Subcutaneous adipose tissue (tissue), 4 donors: ENCODE measurements around the gene LIN28A. TPM values are rescaled to one million over a fixed set of nuclear protein-coding genes. Genes with fewer than 3 reads are reported as not detected.

Source experiments
- total RNA-seq, 4 donors: library from RNA; depleted of rRNA; stranded (reverse); fragments of >200 nt; gene quantifications; one replicate each; pipeline ENCODE4 v1.1.0, GENCODE V29; 2016
- TF ChIP-seq, protein P1 (sequence below): fragments of 450-650 bp; IDR thresholded peaks from one replicate; pipeline ENCODE4 v1.5.1; 2016; ENCODE audit warnings: low read depth, mild to moderate bottlenecking, control low read depth, antibody characterized with exemption, moderate library complexity

Gene LIN28A, protein sequence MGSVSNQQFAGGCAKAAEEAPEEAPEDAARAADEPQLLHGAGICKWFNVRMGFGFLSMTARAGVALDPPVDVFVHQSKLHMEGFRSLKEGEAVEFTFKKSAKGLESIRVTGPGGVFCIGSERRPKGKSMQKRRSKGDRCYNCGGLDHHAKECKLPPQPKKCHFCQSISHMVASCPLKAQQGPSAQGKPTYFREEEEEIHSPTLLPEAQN
- total RNA-seq: not detected

DNA sequence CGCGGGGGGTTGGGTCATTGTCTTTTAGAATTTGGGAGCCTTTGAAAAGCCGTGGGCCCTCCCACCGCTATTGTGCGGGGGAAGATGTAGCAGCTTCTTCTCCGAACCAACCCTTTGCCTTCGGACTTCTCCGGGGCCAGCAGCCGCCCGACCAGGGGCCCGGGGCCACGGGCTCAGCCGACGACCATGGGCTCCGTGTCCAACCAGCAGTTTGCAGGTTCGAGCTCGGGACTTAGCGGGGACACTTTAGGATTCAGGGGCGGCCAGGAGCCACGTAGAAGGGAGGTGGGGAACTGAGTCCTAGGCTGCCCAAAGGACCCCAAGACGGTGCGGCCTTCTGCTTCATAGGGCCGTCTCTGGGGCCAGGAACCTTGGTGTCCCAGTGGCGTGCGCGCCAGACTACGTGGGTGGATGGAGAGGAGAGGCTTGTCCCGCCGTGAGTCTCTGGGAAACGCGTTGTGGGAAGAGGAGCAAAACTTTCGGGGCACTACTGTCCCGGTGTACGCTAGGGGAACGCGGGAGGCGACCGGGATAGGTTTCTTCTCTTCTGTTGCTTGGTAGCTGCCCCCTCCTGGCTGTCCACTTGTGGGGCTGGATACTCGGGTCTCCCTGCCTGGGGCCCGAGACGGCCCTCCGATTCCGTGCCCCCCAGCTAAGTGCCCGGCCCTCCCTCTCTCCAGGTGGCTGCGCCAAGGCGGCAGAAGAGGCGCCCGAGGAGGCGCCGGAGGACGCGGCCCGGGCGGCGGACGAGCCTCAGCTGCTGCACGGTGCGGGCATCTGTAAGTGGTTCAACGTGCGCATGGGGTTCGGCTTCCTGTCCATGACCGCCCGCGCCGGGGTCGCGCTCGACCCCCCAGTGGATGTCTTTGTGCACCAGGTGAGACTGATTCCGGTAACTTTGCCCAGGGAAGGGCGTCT is at the start of gene LIN28A:
TSS of gene LIN28A (plus strand) at position 112 of the 918 bp plus-strand sequence. CDS start at position 187, 75 bp downstream.
- TF ChIP-seq, protein P1, sequence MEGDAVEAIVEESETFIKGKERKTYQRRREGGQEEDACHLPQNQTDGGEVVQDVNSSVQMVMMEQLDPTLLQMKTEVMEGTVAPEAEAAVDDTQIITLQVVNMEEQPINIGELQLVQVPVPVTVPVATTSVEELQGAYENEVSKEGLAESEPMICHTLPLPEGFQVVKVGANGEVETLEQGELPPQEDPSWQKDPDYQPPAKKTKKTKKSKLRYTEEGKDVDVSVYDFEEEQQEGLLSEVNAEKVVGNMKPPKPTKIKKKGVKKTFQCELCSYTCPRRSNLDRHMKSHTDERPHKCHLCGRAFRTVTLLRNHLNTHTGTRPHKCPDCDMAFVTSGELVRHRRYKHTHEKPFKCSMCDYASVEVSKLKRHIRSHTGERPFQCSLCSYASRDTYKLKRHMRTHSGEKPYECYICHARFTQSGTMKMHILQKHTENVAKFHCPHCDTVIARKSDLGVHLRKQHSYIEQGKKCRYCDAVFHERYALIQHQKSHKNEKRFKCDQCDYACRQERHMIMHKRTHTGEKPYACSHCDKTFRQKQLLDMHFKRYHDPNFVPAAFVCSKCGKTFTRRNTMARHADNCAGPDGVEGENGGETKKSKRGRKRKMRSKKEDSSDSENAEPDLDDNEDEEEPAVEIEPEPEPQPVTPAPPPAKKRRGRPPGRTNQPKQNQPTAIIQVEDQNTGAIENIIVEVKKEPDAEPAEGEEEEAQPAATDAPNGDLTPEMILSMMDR: no peak

DNA sequence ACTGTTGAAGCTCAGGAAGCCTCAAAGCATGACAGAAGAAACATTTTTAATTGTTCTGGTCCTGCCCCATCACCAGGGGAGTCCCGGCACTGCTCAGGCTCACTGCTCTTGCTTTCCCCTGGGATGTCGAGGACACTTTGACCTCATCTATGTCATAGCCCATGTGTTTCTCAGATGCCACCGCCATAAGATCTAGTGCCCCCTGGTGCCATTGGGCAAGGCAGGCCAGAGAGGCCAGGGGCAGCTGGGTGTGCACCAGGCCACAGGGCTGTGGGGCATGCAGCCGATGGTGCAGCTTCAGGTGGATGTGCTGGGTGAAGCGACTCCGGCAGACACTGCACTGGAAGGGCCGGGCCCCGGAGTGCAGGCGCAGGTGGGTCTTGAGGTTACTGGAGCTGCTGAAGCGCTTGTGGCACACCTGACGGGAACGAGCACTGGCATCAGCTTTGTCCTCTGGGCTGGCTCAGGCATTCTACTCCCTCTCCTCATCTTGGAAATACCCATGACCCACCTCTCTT is 49.0 kb upstream of the LIN28A start:
- TF ChIP-seq, protein P1: no peak

GRCh38 chr1:26362331-26362730 is 48.3 kb upstream of the LIN28A start:
- TF ChIP-seq, protein P1: no peak

- TF ChIP-seq, protein P1: no peak
Observed at GRCh38 chr1:26363549-26364448, 46.8 kb upstream of the LIN28A start.

DNA sequence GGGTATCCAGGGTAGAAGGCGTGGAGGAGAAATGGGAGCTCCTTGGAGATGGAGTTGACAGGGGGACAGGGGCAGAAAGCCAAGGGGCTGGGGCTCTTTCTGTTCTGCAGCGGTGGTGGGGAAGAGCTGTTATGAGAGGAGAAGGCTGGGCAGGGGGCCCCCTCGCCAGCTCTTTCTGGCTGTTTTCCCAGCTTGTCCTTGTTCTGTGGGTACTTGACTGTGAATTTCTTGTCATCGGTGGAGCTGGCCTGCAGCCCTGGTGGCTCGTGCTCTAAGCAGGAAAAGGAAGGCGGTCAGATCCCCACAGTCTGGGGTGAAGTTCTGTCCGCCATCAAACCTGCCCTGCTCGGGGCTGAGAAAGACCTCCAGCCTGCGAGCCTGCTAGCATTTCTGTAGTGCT is 45.7 kb upstream of the LIN28A start:
- TF ChIP-seq, protein P1: no peak

DNA sequence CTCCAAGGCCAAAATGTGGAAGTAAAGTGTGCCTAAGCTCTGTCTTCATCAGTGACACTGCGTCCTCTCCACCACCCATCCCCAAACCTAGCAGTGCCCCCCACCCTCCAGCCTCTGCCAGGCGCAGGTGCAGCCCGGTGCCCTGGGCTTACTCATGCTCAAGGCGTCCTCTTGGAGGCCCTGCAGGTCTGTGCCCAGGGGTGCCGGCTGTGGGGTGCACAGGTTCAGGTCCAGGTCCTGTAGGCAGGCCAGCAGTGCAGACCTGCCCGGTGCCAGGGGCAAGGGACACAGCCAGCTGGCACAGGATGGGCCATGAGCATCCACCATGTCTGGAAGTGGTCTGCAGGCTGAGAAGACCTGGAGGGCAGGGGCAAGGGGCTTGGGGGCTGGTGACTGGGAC is 43.2 kb upstream of the LIN28A start:
- TF ChIP-seq, protein P1: no peak
